Colonic mucosa (tissue), 4 donors: ENCODE data around the gene ARL6IP4. TPM values are rescaled to one million over a fixed set of nuclear protein-coding genes. Genes with fewer than 3 reads are reported as not detected.

Experiments used
- DNase-seq: peaks from one replicate; pipeline ENCODE4 v3.0.0-alpha.2; 2020
- H3K27ac ChIP-seq: fragments of 200-600 bp; one replicate; pipeline ENCODE4 v1.8.0; 2021
- H3K27me3 ChIP-seq: fragments of 200-600 bp; one replicate; pipeline ENCODE4 v1.8.0; 2021
- H3K36me3 ChIP-seq: fragments of 200-600 bp; one replicate; pipeline ENCODE4 v1.8.0; 2021
- H3K4me1 ChIP-seq: fragments of 200-600 bp; one replicate; pipeline ENCODE4 v1.8.0; 2021; ENCODE audit warnings: mild to moderate bottlenecking
- H3K4me3 ChIP-seq: fragments of 200-600 bp; one replicate; pipeline ENCODE4 v1.8.0; 2021
- H3K9ac ChIP-seq, 2 donors: one replicate each; pipeline ENCODE4 v1.7.0; 2013; ENCODE audit warnings: control low read depth in 2 of 2, low read depth in 2 of 2, low read length in 2 of 2
- H3K9me3 ChIP-seq: fragments of 200-600 bp; one replicate; pipeline ENCODE4 v1.8.0; 2021
- intact Hi-C: fragments of 100-400 bp; cut with DNase I; formaldehyde crosslinking; loops from one replicate; pipeline ENCODE4 v1.14.1; 2022
- total RNA-seq, 2 donors: library from RNA; stranded (reverse); fragmentation: NEBNext Ultra II Directional in 1 of 2; extraction: Animal tissue kit (Norgen Biotek cat#: 25700) in 1 of 2; gene quantifications; one replicate each; pipeline ENCODE4 v1.2.1, GENCODE V29; 2021
- TF ChIP-seq, protein P1 (sequence below): fragments of 200-600 bp; IDR thresholded peaks from one replicate; pipeline ENCODE4 v1.8.0; 2022; ENCODE audit warnings: antibody characterized with exemption, mild to moderate bottlenecking
- donor health status: healthy.
- donor health status: DM: no; HTN: no; CAD: no.
- donor health status: DM: no; HTN: no; CAD: no.

The ARL6IP4 gene
- total RNA-seq, 2 donors from 2014 or later, result 130 to 192 TPM

DNA sequence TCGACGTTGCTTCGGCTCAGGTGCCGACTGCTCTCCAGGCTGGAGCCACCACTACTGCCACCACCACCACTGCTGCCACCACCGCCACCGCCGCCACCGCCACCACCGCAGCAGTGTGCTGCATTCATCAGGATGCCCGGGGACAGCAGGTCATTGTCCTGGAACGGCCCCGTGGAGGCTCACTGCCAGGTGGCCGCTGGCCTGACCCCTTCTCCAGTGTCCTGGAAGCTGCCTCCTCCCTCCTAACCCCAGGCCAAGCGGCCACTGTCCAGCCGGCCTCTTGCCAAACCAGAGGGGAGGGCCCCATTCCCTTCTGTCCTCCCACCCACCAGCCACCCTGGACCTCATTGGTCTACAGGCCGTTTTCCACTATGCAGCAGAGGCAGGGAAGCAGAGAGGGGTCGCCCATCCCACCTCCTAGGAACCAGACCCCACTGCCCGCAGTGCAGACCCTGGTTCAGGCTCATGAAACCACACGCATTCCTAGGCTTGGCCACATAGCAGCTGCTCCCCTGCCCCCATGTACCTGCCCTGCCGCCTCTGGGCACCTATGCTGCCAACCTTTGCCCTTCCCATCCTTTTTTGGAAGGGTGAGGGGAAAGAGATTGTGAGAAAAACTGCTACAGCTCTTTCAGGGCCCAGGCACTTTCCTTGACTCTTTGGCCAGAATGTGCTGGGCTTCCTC, 15.2 kb downstream of the ARL6IP4 start:
- intact Hi-C loops, result no loop called here
- H3K36me3 ChIP-seq, result no peaks in the 10 kb centered on the region
- H3K4me3 ChIP-seq, result no peak overlapping the region
- H3K4me1 ChIP-seq, result no peaks in the 10 kb centered on the region
- no peak overlapping the region for H3K9ac ChIP-seq
- no peaks in the 10 kb centered on the region for H3K27me3 ChIP-seq
- H3K9me3 ChIP-seq, result no peaks in the 10 kb centered on the region
- TF ChIP-seq, protein P1, sequence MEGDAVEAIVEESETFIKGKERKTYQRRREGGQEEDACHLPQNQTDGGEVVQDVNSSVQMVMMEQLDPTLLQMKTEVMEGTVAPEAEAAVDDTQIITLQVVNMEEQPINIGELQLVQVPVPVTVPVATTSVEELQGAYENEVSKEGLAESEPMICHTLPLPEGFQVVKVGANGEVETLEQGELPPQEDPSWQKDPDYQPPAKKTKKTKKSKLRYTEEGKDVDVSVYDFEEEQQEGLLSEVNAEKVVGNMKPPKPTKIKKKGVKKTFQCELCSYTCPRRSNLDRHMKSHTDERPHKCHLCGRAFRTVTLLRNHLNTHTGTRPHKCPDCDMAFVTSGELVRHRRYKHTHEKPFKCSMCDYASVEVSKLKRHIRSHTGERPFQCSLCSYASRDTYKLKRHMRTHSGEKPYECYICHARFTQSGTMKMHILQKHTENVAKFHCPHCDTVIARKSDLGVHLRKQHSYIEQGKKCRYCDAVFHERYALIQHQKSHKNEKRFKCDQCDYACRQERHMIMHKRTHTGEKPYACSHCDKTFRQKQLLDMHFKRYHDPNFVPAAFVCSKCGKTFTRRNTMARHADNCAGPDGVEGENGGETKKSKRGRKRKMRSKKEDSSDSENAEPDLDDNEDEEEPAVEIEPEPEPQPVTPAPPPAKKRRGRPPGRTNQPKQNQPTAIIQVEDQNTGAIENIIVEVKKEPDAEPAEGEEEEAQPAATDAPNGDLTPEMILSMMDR, result no peak
- H3K27ac ChIP-seq, result no peak overlapping the region
- no peak for DNase-seq

DNA sequence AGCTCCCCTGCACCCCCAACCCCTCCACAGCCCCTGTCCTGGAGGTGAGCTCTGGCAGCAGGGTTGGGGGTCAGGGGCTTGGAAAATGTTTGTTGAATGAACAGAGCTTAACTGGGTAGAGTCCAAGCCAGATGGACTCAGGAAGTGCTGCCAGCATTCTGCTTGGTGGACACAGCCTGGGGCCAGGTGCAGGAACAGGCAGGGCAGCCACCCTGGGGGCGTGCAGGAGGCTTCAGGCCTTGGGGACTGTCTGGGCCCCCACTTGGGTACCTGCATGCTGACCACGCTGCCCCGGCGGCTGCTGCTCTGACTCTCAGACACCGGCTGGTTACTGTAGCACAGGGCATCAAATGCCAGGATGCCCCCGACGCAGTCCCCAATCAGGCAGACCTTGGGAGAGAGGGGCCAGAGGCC, 15.7 kb downstream of the ARL6IP4 start:
- Histone ChIP-seq H3K4me3 (no peak overlapping the region), H3K27ac (no peak overlapping the region), H3K36me3 (no peaks in the 10 kb centered on the region), H3K27me3 (no peaks in the 10 kb centered on the region), H3K9me3 (no peaks in the 10 kb centered on the region), H3K4me1 (no peaks in the 10 kb centered on the region), H3K9ac (no peak overlapping the region)
- intact Hi-C loops, result no loop called here
- no peak for DNase-seq
- TF ChIP-seq, protein P1, result no peak

DNA sequence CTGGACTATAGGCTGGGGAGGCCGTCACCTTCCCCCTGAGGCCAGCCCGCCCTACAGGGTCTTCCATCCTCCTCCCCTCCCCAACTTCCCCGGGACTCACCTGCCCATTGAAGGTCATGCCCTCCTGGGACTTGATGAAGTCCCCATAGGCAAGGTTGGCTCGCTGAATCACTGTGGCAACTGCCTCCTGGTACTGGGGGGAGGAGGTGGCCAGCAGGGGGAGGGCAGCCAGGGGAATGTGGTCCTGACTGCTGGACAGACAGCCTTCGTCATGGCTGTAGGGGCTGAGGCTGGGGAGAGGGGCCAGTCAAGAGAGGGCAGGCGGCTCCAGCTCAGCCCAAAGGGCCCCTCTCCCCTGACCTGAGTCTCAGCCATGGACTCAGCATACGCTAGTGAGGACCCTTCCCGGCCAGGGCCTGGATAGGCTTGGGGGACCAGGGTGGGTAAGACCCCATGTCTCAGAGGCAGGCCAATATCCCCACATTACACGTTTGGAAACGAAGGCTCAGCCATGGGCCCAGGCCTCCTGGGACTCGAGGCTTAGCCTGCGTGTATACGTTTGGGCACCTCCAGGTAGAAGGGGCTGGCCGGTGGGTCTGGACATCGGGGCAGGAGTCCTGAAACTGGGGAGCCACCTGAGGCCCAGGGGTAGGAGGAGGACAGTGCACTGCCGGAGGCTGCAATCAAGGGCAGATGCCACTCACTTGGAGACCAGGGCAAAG, 16.3 kb downstream of the ARL6IP4 start:
- Histone ChIP-seq H3K4me1 (no peaks in the 10 kb centered on the region), H3K27ac (no peak overlapping the region), H3K4me3 (no peak overlapping the region), H3K36me3 (no peaks in the 10 kb centered on the region), H3K9me3 (no peaks in the 10 kb centered on the region), H3K27me3 (no peaks in the 10 kb centered on the region), H3K9ac (no peak overlapping the region)
- intact Hi-C loops, result no loop called here
- TF ChIP-seq, protein P1, result no peak
- DNase-seq, result no peak

DNA sequence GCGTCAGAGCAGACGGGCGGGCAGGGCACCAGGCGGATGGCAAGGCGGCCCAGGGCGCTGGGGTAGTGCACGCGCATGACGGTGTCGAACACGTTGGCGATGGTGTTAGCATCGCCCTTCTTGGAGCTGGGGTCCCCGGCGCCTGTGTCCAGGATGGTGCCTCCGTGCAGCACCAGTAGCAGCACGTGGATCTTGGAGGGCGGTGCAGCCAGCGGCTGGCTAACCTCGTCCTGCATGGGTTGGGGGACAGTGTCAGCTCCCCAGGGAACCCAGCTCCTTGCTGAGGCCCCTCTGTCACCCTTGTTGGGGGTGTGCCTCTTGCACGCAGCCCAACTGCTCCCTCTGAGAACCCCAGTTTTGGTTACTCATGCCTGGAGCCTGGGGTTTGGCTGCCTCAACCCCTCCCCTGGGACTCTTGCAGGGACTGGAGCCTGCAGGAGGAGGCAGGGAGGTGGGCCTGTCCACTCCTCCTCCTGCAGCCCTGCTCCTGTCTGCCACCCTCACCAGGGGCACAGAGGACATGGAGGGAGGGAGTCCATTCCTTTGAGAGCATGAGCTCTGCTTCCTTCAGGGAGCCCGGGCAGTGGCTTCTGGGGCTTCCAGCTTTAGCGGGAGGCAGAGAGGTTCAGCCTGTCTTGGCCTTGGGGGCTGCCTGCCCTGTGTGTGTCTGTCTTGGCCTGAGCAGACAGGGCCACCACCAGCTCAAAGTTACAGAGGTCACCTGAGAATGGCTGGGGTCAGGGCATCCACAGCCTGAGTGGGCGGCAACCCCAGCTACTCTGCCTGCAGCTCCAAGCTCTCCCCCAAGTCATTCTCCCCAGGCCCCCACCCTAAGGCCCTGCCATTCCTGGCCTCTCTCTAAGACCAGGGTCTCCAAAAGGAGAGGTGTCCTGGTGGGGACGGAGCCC, 17.1 kb downstream of the ARL6IP4 start:
- Histone ChIP-seq H3K27ac (no peak overlapping the region), H3K36me3 (no peaks in the 10 kb centered on the region), H3K4me1 (no peaks in the 10 kb centered on the region), H3K4me3 (no peak overlapping the region), H3K9ac (no peak overlapping the region), H3K9me3 (no peaks in the 10 kb centered on the region), H3K27me3 (no peaks in the 10 kb centered on the region)
- DNase-seq, result no peak
- TF ChIP-seq, protein P1, result no peak
- intact Hi-C loops, result no loop called here

DNA sequence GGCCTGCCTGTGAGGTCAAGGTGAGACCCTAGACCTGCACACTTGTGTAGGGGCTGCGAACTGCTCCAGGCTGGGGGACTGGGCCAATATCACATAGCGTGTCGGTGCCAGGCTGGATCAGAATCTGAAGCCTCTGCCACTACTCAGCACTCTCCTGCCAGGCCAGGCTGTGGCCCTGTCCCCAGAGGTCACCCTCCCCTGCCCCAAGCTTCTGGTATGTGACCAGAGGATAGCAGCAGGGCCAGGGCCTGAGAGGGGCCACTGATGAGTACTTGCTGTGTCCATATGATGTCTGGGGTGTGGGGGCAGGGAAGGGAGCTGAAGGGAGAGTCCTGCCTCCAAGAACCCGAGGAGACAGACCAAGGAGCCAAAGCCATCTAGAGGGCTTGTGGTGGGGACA, 17.8 kb downstream of the ARL6IP4 start:
- Histone ChIP-seq H3K27me3 (no peaks in the 10 kb centered on the region), H3K9me3 (no peaks in the 10 kb centered on the region), H3K9ac (no peak overlapping the region), H3K27ac (no peak overlapping the region), H3K4me3 (no peak overlapping the region), H3K4me1 (no peaks in the 10 kb centered on the region), H3K36me3 (no peaks in the 10 kb centered on the region)
- intact Hi-C loops, result no loop called here
- TF ChIP-seq, protein P1, result no peak
- no peak for DNase-seq
